HepG2 (cell line): ENCODE data around the gene SPEM2. TPM values are rescaled to one million over a fixed set of nuclear protein-coding genes. Genes with fewer than 3 reads are reported as not detected.
A peak's percentile ranks its signal among the peaks of the same experiment; 100 is the strongest.

Experiments used
- ARNT2 ChIP-seq: sonication (generic); formaldehyde crosslinking; IDR thresholded peaks from 2 replicates; pipeline ENCODE4 v1.8.0; 2022; ENCODE audit warnings: mild to moderate bottlenecking, low read depth, missing genetic modification reagents, moderate library complexity
- ASH2L ChIP-seq: fragments of 300-600, 200-600 bp; sonication (generic); IDR thresholded peaks from 2 replicates; pipeline ENCODE4 v1.7.0; 2017; ENCODE audit warnings: low read depth, mild to moderate bottlenecking, moderate library complexity, mixed read lengths, low read length; ENCODE audit not compliant: insufficient read length
- CAMTA2 ChIP-seq: sonication (generic); formaldehyde crosslinking; IDR thresholded peaks from 2 replicates; pipeline ENCODE4 v1.4.0; 2020; ENCODE audit warnings: mild to moderate bottlenecking, missing genetic modification reagents, borderline replicate concordance
- CC2D1A ChIP-seq: sonication (generic); formaldehyde crosslinking; IDR thresholded peaks from 2 replicates; pipeline ENCODE4 v1.8.1; 2023; ENCODE audit warnings: mild to moderate bottlenecking, missing genetic modification reagents
- ELF4 ChIP-seq: sonication (generic); formaldehyde crosslinking; IDR thresholded peaks from 2 replicates; pipeline ENCODE4 v1.5.0; 2020; ENCODE audit warnings: missing genetic modification reagents, mild to moderate bottlenecking, moderate library complexity, borderline replicate concordance
- GABPB1 ChIP-seq: IDR thresholded peaks from 2 replicates; pipeline ENCODE4 v1.6.1; 2016; ENCODE audit warnings: mild to moderate bottlenecking, missing genetic modification reagents, moderate library complexity, missing compliant biosample characterization
- NCOA2 ChIP-seq: sonication (generic); formaldehyde crosslinking; IDR thresholded peaks from 2 replicates; pipeline ENCODE4 v1.8.0; 2022; ENCODE audit warnings: inconsistent platforms
- POLR2G ChIP-seq: fragments of 200-400 bp; formaldehyde crosslinking; IDR thresholded peaks from 2 replicates; pipeline ENCODE4 v1.6.1; 2018; ENCODE audit warnings: mild to moderate bottlenecking, low read depth, low read length, moderate library complexity
- SOX13 ChIP-seq, 3 experiments: fragments of 450-650 bp in 1 of 3; sonication (generic) in 1 of 3; formaldehyde crosslinking in 1 of 3; IDR thresholded peaks in 2 of 3; conservative IDR thresholded peaks in 1 of 3; 2 replicates each; pipeline versions ENCODE4 v1.5.0 to v1.6.1; 2016 to 2020; ENCODE audit warnings: antibody characterized with exemption in 1 of 3, mild to moderate bottlenecking in 1 of 3, missing compliant biosample characterization in 1 of 3, missing genetic modification reagents in 1 of 3, moderate library complexity in 1 of 3
- SRSF1 ChIP-seq: fragments of 200-400 bp; formaldehyde crosslinking; optimal IDR thresholded peaks from 2 replicates; pipeline ENCODE3; 2017; ENCODE audit warnings: mild to moderate bottlenecking, low read depth, low read length, moderate library complexity
- TCF12 ChIP-seq, 2 experiments: fragments of 450-650 bp in 1 of 2; sonication (generic) in 1 of 2; formaldehyde crosslinking in 1 of 2; IDR thresholded peaks; 2 replicates each; pipeline versions ENCODE4 v1.6.1 to v1.8.0; 2017 to 2022; ENCODE audit warnings: antibody characterized with exemption in 1 of 2, mild to moderate bottlenecking in 1 of 2, missing genetic modification reagents in 1 of 2, moderate library complexity in 1 of 2
- ZBTB38 ChIP-seq: sonication (generic); formaldehyde crosslinking; IDR thresholded peaks from 2 replicates; pipeline ENCODE4 v1.5.1; 2020; ENCODE audit warnings: mild to moderate bottlenecking, missing genetic modification reagents
- ZKSCAN5 ChIP-seq: sonication (generic); formaldehyde crosslinking; IDR thresholded peaks from 2 replicates; pipeline ENCODE4 v1.5.1; 2020; ENCODE audit warnings: mild to moderate bottlenecking, missing genetic modification reagents
- ZNF367 ChIP-seq: sonication (generic); formaldehyde crosslinking; IDR thresholded peaks from 2 replicates; pipeline ENCODE4 v1.4.0; 2020; ENCODE audit warnings: missing genetic modification reagents, borderline replicate concordance
- ZNF513 ChIP-seq: sonication (generic); formaldehyde crosslinking; conservative IDR thresholded peaks from 2 replicates; pipeline ENCODE4 v1.5.0; 2020; ENCODE audit warnings: missing genetic modification reagents
- polyA plus RNA-seq, 8 experiments: library from polyadenylated mRNA; depleted of rRNA in 3 of 8; stranded (reverse) in 7 of 8; unstranded in 1 of 8; fragments of >200 nt; fragmentation: Illumina TruSeq in 4 of 8; extraction: Trizol in 4 of 8; gene quantifications; 2 replicates each; pipeline versions ENCODE4 v1.2.1 to v1.2.3, GENCODE V29; 2011 to 2016; ENCODE audit warnings: low read depth in 4 of 8, missing spikeins in 1 of 8, mixed read lengths in 1 of 8; ENCODE audit not compliant: insufficient read depth in 1 of 8
- total RNA-seq, 5 experiments: library from RNA; depleted of rRNA; stranded (reverse); fragments of >200 nt; fragmentation: Illumina TruSeq; extraction: Trizol; gene quantifications; 2 replicates each; pipeline ENCODE4 v1.2.3, GENCODE V29; 2016; ENCODE audit warnings: low read depth in 1 of 5
- TF ChIP-seq, protein P1 (sequence below): sonication (generic); formaldehyde crosslinking; IDR thresholded peaks from 2 replicates; pipeline ENCODE4 v1.4.0; 2020; ENCODE audit warnings: missing genetic modification reagents, borderline replicate concordance
- TF ChIP-seq, protein P2 (sequence below): sonication (generic); formaldehyde crosslinking; IDR thresholded peaks from 2 replicates; pipeline ENCODE4 v1.8.1; 2022; ENCODE audit warnings: low read depth, mild to moderate bottlenecking, missing genetic modification reagents

Gene SPEM2
- total and polyA plus RNA-seq, 2 of the 13 experiments (the other 11 are each of a cell fraction or from before 2014, with no cell fraction given), result not detected

GRCh38 chr17:7444682-7445618, 19.5 kb downstream of the SPEM2 start, which contains the start of gene CHRNB1 (continued):
- TF ChIP-seq, protein P1, sequence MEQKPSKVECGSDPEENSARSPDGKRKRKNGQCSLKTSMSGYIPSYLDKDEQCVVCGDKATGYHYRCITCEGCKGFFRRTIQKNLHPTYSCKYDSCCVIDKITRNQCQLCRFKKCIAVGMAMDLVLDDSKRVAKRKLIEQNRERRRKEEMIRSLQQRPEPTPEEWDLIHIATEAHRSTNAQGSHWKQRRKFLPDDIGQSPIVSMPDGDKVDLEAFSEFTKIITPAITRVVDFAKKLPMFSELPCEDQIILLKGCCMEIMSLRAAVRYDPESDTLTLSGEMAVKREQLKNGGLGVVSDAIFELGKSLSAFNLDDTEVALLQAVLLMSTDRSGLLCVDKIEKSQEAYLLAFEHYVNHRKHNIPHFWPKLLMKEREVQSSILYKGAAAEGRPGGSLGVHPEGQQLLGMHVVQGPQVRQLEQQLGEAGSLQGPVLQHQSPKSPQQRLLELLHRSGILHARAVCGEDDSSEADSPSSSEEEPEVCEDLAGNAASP (CRISPR knock-in tag), result peak; percentile 73; the same call in 1 of the 2 replicates
- no peak for TF ChIP-seq ZKSCAN5 (CRISPR knock-in tag)
- TF ChIP-seq POLR2G, result peak; percentile 60
- peak; percentile 82 for TF ChIP-seq GABPB1 (CRISPR knock-in tag)
- peak; percentile 54 for TF ChIP-seq ASH2L
- TF ChIP-seq NCOA2 (CRISPR knock-in tag), result 0 out of 2 replicates have a peak, but pooled peaks have one; percentile 18
- TF ChIP-seq CAMTA2 (CRISPR knock-in tag), result 0 out of 2 replicates have a peak, but pooled peaks have one; percentile 72
- 0 out of 2 replicates have a peak, but pooled peaks have one; percentile 29 for TF ChIP-seq ARNT2 (CRISPR knock-in tag)
- TF ChIP-seq TCF12 (IDR thresholded peaks at IDR 0.05), result no peak
- TF ChIP-seq TCF12 (CRISPR knock-in tag; IDR thresholded peaks at IDR 0.05), result no peak
- no peak for TF ChIP-seq ZNF367 (CRISPR knock-in tag)
- TF ChIP-seq SRSF1, result peak; percentile 52
- TF ChIP-seq SOX13 (IDR thresholded peaks at IDR 0.05), result no peak
- no peak for TF ChIP-seq SOX13 (CRISPR knock-in tag; conservative IDR thresholded peaks at IDR 0.05 in 1 of 2, IDR thresholded peaks at IDR 0.05 in 1 of 2)
- TF ChIP-seq ZBTB38, result 0 out of 2 replicates have a peak, but pooled peaks have one; percentile 33
- no peak for TF ChIP-seq CC2D1A
- TF ChIP-seq ZNF513, result no peak
- TF ChIP-seq, protein P2, sequence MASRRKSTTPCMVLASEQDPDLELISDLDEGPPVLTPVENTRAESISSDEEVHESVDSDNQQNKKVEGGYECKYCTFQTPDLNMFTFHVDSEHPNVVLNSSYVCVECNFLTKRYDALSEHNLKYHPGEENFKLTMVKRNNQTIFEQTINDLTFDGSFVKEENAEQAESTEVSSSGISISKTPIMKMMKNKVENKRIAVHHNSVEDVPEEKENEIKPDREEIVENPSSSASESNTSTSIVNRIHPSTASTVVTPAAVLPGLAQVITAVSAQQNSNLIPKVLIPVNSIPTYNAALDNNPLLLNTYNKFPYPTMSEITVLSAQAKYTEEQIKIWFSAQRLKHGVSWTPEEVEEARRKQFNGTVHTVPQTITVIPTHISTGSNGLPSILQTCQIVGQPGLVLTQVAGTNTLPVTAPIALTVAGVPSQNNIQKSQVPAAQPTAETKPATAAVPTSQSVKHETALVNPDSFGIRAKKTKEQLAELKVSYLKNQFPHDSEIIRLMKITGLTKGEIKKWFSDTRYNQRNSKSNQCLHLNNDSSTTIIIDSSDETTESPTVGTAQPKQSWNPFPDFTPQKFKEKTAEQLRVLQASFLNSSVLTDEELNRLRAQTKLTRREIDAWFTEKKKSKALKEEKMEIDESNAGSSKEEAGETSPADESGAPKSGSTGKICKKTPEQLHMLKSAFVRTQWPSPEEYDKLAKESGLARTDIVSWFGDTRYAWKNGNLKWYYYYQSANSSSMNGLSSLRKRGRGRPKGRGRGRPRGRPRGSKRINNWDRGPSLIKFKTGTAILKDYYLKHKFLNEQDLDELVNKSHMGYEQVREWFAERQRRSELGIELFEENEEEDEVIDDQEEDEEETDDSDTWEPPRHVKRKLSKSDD (CRISPR knock-in tag), result 0 out of 2 replicates have a peak, but pooled peaks have one; percentile 32
- TF ChIP-seq ELF4, result peak; percentile 58; the same call in 1 of the 2 replicates
